A673 (cell line): ENCODE data around the gene IL17REL.

ENCODE experiments used
- EZH2 ChIP-seq: fragments of 200-600 bp; sonication (generic); IDR thresholded peaks from 2 replicates; pipeline ENCODE4 v1.6.1; 2017; ENCODE audit warnings: borderline replicate concordance, low read depth, mild to moderate bottlenecking, mixed read lengths, antibody characterized with exemption, low read length; ENCODE audit not compliant: poor library complexity, severe bottlenecking
- TF ChIP-seq, protein P1 (sequence below): fragments of 300-800, 200-600 bp; sonication (generic); conservative IDR thresholded peaks from 2 replicates; pipeline ENCODE4 v1.5.1; 2017; ENCODE audit warnings: low read depth, mild to moderate bottlenecking, antibody characterized with exemption, low read length, moderate library complexity, mixed read lengths

DNA sequence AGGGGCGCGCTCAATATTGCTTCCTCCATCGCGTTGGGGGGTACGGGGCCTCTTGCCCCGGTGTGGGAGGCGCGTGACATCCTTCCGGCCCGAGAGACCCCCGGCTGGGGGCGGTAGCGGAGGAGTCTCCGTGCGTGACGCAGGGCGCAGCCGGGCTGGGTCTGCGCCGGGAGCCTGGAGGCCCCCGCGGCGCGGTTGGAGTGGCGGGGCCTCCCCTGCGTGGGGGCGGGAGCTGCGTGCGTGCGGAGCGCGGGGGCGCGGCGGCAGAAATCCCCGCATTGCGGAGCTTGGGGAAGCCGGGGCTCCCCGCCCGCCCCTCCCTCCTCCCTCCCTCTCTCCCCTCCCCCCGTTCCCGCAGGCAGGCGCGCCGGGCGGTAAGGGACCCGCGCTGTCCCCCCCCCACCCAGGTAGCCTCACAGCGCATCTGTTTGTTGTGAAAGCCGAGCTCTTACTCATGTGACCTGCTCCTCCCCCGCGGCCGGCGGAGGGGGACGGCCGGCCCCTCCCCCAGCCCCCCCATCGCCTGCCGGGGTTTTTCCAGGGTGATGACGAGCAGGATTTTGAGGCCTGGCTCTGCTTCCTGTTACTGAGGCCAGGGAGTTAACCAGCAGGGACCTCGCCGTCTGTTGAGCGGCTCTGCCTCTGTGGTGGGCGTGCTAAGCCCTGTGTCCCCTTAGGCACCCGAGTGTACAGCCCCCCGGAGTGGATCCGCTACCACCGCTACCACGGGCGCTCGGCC is 50.4 kb downstream of the IL17REL start:
- TF ChIP-seq, protein P1, sequence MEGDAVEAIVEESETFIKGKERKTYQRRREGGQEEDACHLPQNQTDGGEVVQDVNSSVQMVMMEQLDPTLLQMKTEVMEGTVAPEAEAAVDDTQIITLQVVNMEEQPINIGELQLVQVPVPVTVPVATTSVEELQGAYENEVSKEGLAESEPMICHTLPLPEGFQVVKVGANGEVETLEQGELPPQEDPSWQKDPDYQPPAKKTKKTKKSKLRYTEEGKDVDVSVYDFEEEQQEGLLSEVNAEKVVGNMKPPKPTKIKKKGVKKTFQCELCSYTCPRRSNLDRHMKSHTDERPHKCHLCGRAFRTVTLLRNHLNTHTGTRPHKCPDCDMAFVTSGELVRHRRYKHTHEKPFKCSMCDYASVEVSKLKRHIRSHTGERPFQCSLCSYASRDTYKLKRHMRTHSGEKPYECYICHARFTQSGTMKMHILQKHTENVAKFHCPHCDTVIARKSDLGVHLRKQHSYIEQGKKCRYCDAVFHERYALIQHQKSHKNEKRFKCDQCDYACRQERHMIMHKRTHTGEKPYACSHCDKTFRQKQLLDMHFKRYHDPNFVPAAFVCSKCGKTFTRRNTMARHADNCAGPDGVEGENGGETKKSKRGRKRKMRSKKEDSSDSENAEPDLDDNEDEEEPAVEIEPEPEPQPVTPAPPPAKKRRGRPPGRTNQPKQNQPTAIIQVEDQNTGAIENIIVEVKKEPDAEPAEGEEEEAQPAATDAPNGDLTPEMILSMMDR = 0 out of 2 replicates have a peak, but pooled peaks have one; percentile 13
- TF ChIP-seq EZH2 = no peak
